Smooth muscle cell (in vitro differentiated cells): ENCODE data around the gene MRPL50. TPM values are rescaled to one million over a fixed set of nuclear protein-coding genes. Genes with fewer than 3 reads are reported as not detected.

Experiments
- DNase-seq: peaks from one replicate; lab custom pipeline; 2025; ENCODE audit not compliant: unreplicated experiment; lab: John Stamatoyannopoulos, UW
- H2AFZ ChIP-seq: fragments of 200-600 bp; sonication (generic); 2 replicates; pipeline ENCODE4 v1.6.0; 2016; ENCODE audit warnings: antibody characterized with exemption, low read depth, mild to moderate bottlenecking
- H3F3A ChIP-seq: fragments of 200-600 bp; sonication (generic); 2 replicates; pipeline ENCODE4 v1.6.0; 2017; ENCODE audit warnings: antibody characterized with exemption, low read depth
- H3K27ac ChIP-seq: fragments of 200-600 bp; sonication (generic); 2 replicates; pipeline ENCODE4 v1.5.1; 2016; ENCODE audit warnings: low read depth, mild to moderate bottlenecking
- H3K27me3 ChIP-seq: fragments of 200-600 bp; sonication (generic); 2 replicates; pipeline ENCODE4 v1.6.1; 2016; ENCODE audit warnings: low read depth, mild to moderate bottlenecking
- H3K36me3 ChIP-seq: fragments of 200-600 bp; sonication (generic); 2 replicates; pipeline ENCODE4 v1.5.1; 2016; ENCODE audit warnings: low read depth
- H3K4me1 ChIP-seq: fragments of 200-600 bp; sonication (generic); 2 replicates; pipeline ENCODE4 v1.5.1; 2016; ENCODE audit warnings: low read depth
- H3K4me2 ChIP-seq: fragments of 200-600 bp; sonication (generic); 2 replicates; pipeline ENCODE4 v1.6.0; 2016; ENCODE audit warnings: mild to moderate bottlenecking
- H3K4me3 ChIP-seq: fragments of 200-600 bp; sonication (generic); 2 replicates; pipeline ENCODE4 v1.5.1; 2016; ENCODE audit warnings: mild to moderate bottlenecking
- H3K79me2 ChIP-seq: fragments of 200-600 bp; sonication (generic); 2 replicates; pipeline ENCODE4 v1.6.0; 2016; ENCODE audit warnings: low read depth, mild to moderate bottlenecking
- H3K9ac ChIP-seq: fragments of 200-600 bp; sonication (generic); 2 replicates; pipeline ENCODE4 v1.6.0; 2016; ENCODE audit warnings: low read depth
- H3K9me3 ChIP-seq: fragments of 200-600 bp; sonication (generic); replicated peaks from 2 replicates; pipeline ENCODE4 v1.5.1; 2016; ENCODE audit warnings: low read depth
- H4K20me1 ChIP-seq: fragments of 200-600 bp; sonication (generic); 2 replicates; pipeline ENCODE4 v1.6.0; 2016; ENCODE audit warnings: low read depth
- whole genome bisulfite sequencing: methylation state at CpG from one replicate; pipeline ENCODE4 v1.1.7; 2016; ENCODE audit warnings: low lambda C conversion rate; 5-methylcytosine and 5-hydroxymethylcytosine counted together
- polyA plus RNA-seq: library from polyadenylated mRNA; unstranded; fragments of >200 nt; fragmentation: Nextera tagmentation; extraction: Ambion mirVana; gene quantifications from 2 replicates; pipeline ENCODE4 v1.2.1, GENCODE V29; 2016
- total RNA-seq: library from RNA; depleted of rRNA; stranded (reverse); fragments of >200 nt; gene quantifications from 2 replicates; pipeline ENCODE4 v1.2.3, GENCODE V29; 2014
- TF ChIP-seq, protein P1 (sequence below): fragments of 200-600 bp; sonication (generic); IDR thresholded peaks from 2 replicates; pipeline ENCODE4 v1.5.1; 2017; ENCODE audit warnings: borderline replicate concordance, mild to moderate bottlenecking, antibody characterized with exemption; ENCODE audit not compliant: insufficient read depth, poor library complexity, severe bottlenecking

Gene MRPL50
- total and polyA plus RNA-seq, 2 experiments from 2014 or later, result 13.3 to 13.7 TPM

DNA sequence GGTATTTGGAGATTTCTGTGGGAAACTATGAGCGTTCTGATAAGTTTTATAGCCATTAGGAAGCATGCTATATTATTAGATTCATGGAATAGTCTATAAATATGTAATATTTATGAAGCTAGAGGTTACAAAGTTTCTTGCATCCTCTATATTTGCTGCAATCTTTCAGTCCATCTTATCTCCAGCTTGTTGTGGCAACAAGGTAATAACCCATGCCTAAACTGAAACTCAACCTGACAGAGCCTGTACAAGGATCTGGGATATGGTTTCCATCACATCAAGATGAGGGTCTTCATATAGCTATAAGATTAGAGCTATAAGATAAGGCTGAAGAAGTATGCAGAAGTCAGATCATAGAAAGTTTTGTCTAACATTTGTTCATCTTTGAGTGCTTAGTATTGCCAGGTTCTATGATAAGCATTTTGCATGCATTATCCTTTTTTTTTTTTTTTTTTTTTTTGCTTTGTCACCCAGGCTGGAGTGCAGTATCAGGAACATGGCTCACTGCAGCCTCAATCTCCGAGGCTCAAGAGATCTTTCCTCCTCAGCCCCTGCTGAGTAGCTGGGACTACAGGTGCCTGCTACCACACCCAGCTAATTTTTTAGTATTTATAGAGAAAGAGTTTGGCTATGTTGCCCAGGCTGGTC lies 28.4 kb downstream of the MRPL50 start:
- no peaks in the 10 kb centered on the region for H3K9me3 ChIP-seq
- no peaks in the 10 kb centered on the region for H4K20me1 ChIP-seq
- TF ChIP-seq, protein P1, sequence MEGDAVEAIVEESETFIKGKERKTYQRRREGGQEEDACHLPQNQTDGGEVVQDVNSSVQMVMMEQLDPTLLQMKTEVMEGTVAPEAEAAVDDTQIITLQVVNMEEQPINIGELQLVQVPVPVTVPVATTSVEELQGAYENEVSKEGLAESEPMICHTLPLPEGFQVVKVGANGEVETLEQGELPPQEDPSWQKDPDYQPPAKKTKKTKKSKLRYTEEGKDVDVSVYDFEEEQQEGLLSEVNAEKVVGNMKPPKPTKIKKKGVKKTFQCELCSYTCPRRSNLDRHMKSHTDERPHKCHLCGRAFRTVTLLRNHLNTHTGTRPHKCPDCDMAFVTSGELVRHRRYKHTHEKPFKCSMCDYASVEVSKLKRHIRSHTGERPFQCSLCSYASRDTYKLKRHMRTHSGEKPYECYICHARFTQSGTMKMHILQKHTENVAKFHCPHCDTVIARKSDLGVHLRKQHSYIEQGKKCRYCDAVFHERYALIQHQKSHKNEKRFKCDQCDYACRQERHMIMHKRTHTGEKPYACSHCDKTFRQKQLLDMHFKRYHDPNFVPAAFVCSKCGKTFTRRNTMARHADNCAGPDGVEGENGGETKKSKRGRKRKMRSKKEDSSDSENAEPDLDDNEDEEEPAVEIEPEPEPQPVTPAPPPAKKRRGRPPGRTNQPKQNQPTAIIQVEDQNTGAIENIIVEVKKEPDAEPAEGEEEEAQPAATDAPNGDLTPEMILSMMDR, result no peak
- no peaks in the 10 kb centered on the region for H3K27me3 ChIP-seq
- no peaks in the 10 kb centered on the region for H3K36me3 ChIP-seq
- no peak for DNase-seq
- H3K79me2 ChIP-seq, result no peaks in the 10 kb centered on the region
- 93% methylated on average over 2 of the region's 2 CpGs for WGBS
- no peaks in the 10 kb centered on the region for H3F3A ChIP-seq
- H3K9ac ChIP-seq, result no peak overlapping the region
- H3K27ac ChIP-seq, result no peak overlapping the region
- no peak overlapping the region for H2AFZ ChIP-seq
- H3K4me2 ChIP-seq, result no peak overlapping the region
- H3K4me1 ChIP-seq, result peaks cover 4% of the 10 kb centered on the region
- no peak overlapping the region for H3K4me3 ChIP-seq

DNA sequence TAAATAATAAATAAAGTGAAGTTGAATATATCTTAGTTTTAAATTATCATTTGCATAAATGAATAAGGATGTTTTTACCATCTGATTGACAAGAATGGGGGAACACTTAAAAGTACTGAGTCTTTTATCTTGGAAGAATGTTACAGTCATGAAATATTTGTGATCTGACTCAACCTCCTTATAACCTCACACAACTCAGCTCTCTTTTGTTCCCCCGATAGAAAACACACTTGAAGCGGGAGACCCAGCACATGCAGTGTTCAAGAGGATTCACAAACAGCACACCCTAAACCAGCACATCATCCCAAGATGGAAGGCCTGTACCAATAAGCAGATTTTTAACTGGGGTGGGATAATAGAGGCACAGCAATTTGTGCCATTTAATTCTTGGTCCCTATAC lies 29.1 kb downstream of the MRPL50 start:
- Histone ChIP-seq H3K4me3 (no peak overlapping the region), H3K79me2 (no peaks in the 10 kb centered on the region), H3K27me3 (no peaks in the 10 kb centered on the region), H3F3A (no peaks in the 10 kb centered on the region), H3K4me1 (peaks cover 4% of the 10 kb centered on the region), H3K9me3 (no peaks in the 10 kb centered on the region), H4K20me1 (no peaks in the 10 kb centered on the region), H3K36me3 (no peaks in the 10 kb centered on the region), H2AFZ (no peak overlapping the region), H3K9ac (no peak overlapping the region), H3K27ac (no peak overlapping the region), H3K4me2 (no peak overlapping the region)
- DNase-seq, result no peak
- TF ChIP-seq, protein P1, result no peak
- whole genome bisulfite sequencing, result 38% methylated on average over 2 of the region's 2 CpGs

DNA sequence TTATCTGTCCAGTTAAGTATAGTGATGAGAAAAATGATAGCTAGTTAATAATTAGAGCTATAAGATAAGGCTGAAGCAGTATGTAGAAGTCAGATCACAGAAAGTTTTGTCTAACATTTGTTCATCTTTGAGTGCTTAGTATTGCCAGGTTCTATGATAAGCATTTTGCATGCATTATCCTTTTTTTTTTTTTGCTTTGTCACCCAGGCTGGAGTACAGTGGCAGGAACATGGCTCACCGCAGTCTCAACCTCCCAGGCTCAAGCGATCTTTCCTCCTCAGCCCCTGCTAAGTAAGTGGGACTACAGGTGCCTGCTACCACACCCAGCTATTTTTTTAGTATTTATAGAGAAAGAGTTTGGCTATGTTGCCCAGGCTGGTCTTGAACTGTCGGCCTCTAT lies 31.1 kb downstream of the MRPL50 start:
- Histone ChIP-seq H3K4me3 (no peak overlapping the region), H3K4me1 (peaks cover 4% of the 10 kb centered on the region), H4K20me1 (no peaks in the 10 kb centered on the region), H3K36me3 (no peaks in the 10 kb centered on the region), H2AFZ (no peak overlapping the region), H3K9me3 (no peaks in the 10 kb centered on the region), H3K9ac (no peak overlapping the region), H3K27ac (no peak overlapping the region), H3K27me3 (no peaks in the 10 kb centered on the region), H3K79me2 (no peaks in the 10 kb centered on the region), H3K4me2 (no peak overlapping the region), H3F3A (no peaks in the 10 kb centered on the region)
- DNase-seq, result no peak
- 96% methylated on average over 3 of the region's 3 CpGs for WGBS
- TF ChIP-seq, protein P1, result no peak
